ENCODE measurements around the gene BICRA.

The BICRA gene

DNA sequence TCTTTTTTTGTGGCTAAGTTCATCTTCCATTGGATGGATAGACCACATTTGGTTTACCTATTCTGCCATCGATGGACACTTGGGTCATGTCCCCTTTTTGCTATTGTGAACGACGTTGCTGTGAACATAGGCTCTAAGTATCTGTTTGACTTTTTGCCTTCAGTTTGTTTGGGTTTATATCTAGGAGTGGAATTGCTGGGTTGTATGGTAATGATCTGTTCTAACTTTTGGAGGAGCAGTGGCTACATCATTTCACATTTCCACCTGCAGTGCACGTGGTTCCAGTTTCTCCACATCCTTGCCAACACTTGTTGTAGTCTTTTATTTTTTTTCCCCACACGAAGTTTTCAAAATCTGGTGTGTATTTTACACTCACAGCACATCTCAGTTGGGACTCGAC, 21.7 kb downstream of the BICRA start:
- no peak for DNase-seq (ENCODE audit: low read depth in 1 of 2, low spot score in 1 of 2)
- H3K27me3 ChIP-seq (ENCODE audit: insufficient read depth, poor library complexity, severe bottlenecking), result no peaks in the 10 kb centered on the region
- no peak overlapping the region for H3K4me3 ChIP-seq (replicated peaks; ENCODE audit: insufficient read depth, low read length)
- TF ChIP-seq, protein P1, sequence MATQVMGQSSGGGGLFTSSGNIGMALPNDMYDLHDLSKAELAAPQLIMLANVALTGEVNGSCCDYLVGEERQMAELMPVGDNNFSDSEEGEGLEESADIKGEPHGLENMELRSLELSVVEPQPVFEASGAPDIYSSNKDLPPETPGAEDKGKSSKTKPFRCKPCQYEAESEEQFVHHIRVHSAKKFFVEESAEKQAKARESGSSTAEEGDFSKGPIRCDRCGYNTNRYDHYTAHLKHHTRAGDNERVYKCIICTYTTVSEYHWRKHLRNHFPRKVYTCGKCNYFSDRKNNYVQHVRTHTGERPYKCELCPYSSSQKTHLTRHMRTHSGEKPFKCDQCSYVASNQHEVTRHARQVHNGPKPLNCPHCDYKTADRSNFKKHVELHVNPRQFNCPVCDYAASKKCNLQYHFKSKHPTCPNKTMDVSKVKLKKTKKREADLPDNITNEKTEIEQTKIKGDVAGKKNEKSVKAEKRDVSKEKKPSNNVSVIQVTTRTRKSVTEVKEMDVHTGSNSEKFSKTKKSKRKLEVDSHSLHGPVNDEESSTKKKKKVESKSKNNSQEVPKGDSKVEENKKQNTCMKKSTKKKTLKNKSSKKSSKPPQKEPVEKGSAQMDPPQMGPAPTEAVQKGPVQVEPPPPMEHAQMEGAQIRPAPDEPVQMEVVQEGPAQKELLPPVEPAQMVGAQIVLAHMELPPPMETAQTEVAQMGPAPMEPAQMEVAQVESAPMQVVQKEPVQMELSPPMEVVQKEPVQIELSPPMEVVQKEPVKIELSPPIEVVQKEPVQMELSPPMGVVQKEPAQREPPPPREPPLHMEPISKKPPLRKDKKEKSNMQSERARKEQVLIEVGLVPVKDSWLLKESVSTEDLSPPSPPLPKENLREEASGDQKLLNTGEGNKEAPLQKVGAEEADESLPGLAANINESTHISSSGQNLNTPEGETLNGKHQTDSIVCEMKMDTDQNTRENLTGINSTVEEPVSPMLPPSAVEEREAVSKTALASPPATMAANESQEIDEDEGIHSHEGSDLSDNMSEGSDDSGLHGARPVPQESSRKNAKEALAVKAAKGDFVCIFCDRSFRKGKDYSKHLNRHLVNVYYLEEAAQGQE (IDR thresholded peaks at IDR 0.05; ENCODE audit: insufficient replicate concordance, low read depth), result no peak
- no peak for TF ChIP-seq POLR2AphosphoS5 (IDR thresholded peaks at IDR 0.05; ENCODE audit: low read depth)
- no peak for TF ChIP-seq SPI1 (IDR thresholded peaks at IDR 0.05; ENCODE audit: borderline replicate concordance, low read depth)
- TF ChIP-seq GABPA (IDR thresholded peaks at IDR 0.05; ENCODE audit: low read depth), result no peak
- TF ChIP-seq, protein P2, sequence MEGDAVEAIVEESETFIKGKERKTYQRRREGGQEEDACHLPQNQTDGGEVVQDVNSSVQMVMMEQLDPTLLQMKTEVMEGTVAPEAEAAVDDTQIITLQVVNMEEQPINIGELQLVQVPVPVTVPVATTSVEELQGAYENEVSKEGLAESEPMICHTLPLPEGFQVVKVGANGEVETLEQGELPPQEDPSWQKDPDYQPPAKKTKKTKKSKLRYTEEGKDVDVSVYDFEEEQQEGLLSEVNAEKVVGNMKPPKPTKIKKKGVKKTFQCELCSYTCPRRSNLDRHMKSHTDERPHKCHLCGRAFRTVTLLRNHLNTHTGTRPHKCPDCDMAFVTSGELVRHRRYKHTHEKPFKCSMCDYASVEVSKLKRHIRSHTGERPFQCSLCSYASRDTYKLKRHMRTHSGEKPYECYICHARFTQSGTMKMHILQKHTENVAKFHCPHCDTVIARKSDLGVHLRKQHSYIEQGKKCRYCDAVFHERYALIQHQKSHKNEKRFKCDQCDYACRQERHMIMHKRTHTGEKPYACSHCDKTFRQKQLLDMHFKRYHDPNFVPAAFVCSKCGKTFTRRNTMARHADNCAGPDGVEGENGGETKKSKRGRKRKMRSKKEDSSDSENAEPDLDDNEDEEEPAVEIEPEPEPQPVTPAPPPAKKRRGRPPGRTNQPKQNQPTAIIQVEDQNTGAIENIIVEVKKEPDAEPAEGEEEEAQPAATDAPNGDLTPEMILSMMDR (IDR thresholded peaks at IDR 0.05; ENCODE audit: insufficient read depth, low read length), result no peak
- H3K27ac ChIP-seq (replicated peaks), result no peak overlapping the region

DNA sequence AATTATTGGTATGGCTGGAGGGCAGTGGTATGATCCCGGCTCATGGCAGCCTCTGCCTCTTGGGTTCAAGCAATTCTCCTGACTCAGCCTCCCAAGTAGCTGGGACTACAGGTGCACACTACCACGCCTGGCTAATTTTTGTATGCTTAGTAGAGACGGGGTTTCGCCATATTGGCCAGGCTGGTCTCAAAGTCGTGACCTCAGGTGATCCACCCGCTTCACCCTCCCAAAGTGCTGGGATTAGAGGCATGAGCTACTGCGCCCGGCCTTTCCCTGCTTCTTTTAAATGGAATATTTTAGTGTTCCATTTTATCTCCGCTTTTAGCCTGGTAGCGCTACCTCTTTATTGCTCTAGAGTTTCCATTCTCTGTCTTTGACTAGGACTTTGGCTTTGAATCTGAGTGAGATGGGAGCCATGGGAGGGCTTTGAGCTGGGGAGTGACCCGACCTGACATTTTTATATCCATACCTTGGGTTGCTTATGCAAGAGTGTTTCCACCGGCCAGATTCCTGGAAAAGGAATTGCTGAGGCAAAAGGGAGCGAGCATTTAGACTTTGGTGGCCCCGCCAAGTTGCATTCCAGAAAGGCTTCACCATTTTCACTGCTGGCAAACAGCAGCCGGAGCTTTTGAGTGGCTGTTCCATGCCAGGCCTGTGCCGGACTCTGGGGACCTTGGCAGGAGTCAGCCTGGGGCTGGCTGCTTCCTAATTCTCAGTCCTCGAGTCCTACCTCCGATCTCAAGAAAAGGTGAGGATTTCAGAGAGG, 22.9 kb downstream of the BICRA start:
- no peak overlapping the region for H3K27ac ChIP-seq (replicated peaks)
- no peak for DNase-seq (ENCODE audit: low read depth in 1 of 2, low spot score in 1 of 2)
- no peak overlapping the region for H3K4me3 ChIP-seq (replicated peaks; ENCODE audit: insufficient read depth, low read length)
- H3K27me3 ChIP-seq (ENCODE audit: insufficient read depth, poor library complexity, severe bottlenecking), result no peaks in the 10 kb centered on the region
- TF ChIP-seq SPI1 (IDR thresholded peaks at IDR 0.05; ENCODE audit: borderline replicate concordance, low read depth) (no peak), POLR2AphosphoS5 (IDR thresholded peaks at IDR 0.05; ENCODE audit: low read depth) (no peak), GABPA (IDR thresholded peaks at IDR 0.05; ENCODE audit: low read depth) (no peak)
- TF ChIP-seq, protein P1 (IDR thresholded peaks at IDR 0.05; ENCODE audit: insufficient replicate concordance, low read depth), result no peak
- TF ChIP-seq, protein P2 (IDR thresholded peaks at IDR 0.05; ENCODE audit: insufficient read depth, low read length), result no peak

DNA sequence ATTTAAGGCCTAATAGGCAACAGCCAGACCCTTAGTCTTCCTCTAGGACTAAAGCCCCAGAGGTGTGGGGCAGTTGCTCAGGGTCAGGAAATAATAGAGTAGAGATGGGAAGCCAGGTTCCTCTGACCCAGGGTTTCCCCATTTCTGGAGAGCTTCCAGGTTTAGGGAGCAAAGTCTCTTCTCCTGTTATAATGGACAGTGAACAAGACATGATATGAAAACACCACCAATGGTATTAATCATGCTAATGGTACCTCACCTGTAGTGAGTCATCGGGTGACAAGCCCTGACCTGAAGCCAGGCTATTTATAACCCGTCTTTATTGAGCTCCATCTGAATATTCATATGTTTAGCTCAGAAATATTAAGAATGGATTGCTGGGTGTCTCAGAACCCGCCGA, 24.6 kb downstream of the BICRA start:
- Histone ChIP-seq H3K27ac (replicated peaks) (no peak overlapping the region), H3K4me3 (replicated peaks; ENCODE audit: insufficient read depth, low read length) (no peak overlapping the region), H3K27me3 (ENCODE audit: insufficient read depth, poor library complexity, severe bottlenecking) (no peaks in the 10 kb centered on the region)
- TF ChIP-seq POLR2AphosphoS5 (IDR thresholded peaks at IDR 0.05; ENCODE audit: low read depth) (no peak), GABPA (IDR thresholded peaks at IDR 0.05; ENCODE audit: low read depth) (no peak), SPI1 (IDR thresholded peaks at IDR 0.05; ENCODE audit: borderline replicate concordance, low read depth) (no peak)
- TF ChIP-seq, protein P2 (IDR thresholded peaks at IDR 0.05; ENCODE audit: insufficient read depth, low read length), result no peak
- TF ChIP-seq, protein P1 (IDR thresholded peaks at IDR 0.05; ENCODE audit: insufficient replicate concordance, low read depth), result no peak
- DNase-seq (ENCODE audit: low read depth in 1 of 2, low spot score in 1 of 2), result no peak

Measured in HL-60 (cell line).